Measurements from ENCODE around the gene CARNS1. TPM values are rescaled to one million over a fixed set of nuclear protein-coding genes. Genes with fewer than 3 reads are reported as not detected.

CARNS1 gene
- total and polyA plus RNA-seq, 2 donors (not counting 1 experiment from before 2014, with no cell fraction given), result 0.05 to 0.17 TPM

DNA sequence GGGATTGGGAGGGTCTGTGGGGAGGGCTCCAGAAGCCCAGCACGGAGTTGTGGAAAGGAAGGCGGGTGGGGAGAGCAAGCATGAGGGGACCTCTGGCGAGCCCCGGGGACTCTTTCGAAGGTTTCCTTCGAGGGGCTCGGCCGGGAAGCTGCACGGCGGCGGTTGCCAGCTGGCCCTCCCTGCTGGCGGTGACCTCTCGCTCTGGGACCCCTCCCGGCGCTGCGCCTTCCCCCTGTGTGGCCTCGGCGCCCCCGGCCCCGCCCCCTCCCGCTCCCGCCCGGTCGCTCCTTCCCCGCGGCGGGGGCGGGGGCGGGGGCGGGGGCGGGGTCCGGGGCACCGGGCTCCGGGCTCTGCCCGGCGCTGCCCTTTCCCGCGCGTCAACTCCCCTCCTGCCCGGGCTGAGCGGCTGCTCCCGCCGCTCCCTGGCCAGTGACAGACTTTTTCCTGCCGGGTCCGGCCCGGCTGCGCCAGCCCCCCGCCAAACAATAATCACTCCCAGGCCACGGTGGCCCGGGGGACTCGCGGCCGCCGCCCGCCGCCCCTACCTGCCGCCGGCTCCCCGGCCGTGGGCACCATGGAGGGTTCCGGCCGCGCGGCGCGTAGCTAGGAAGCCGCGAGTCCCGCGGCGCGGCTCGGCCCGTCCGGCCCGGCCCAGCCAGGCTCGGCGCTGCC lies 43.0 kb upstream of the CARNS1 start:
- Histone ChIP-seq H3K27me3 (ENCODE audit: control insufficient read depth, insufficient read depth, low read length) (no peaks in the 10 kb centered on the region), H3K27ac (ENCODE audit: insufficient read depth, low read length) (peak overlapping the region; percentile 97), H4K20me1 (ENCODE audit: control insufficient read depth, extremely low read depth, insufficient read depth, low read length) (no peaks in the 10 kb centered on the region), H3K4me2 (ENCODE audit: extremely low read depth, insufficient read depth, low read length) (peak overlapping the region; percentile 83), H3K4me3 (replicated peaks in 1 of 4; ENCODE audit: control extremely low read depth in 1 of 4, insufficient read depth in 1 of 4, low read depth in 3 of 4, low read length in 4 of 4) (peak overlapping the region; percentile 42 to 74 (median 58)), H2AFZ (ENCODE audit: low read length) (no peak overlapping the region), H3K9me3 (ENCODE audit: control insufficient read depth, insufficient read depth, low read depth, low read length) (no peaks in the 10 kb centered on the region), H3K79me2 (ENCODE audit: control insufficient read depth, insufficient read depth, low read length) (peaks cover 32% of the 10 kb centered on the region), H3K9ac (ENCODE audit: insufficient read depth, low read length) (peak overlapping the region; percentile 93), H3K4me1 (ENCODE audit: control insufficient read depth, extremely low read depth, insufficient read depth, low read length) (peaks cover 47% of the 10 kb centered on the region), H3K36me3 (ENCODE audit: control insufficient read depth, insufficient read depth, low read length) (no peaks in the 10 kb centered on the region)
- no peak for TF ChIP-seq EZH2 (IDR thresholded peaks at IDR 0.05; ENCODE audit: low read length, missing control alignments)
- TF ChIP-seq, protein P1, sequence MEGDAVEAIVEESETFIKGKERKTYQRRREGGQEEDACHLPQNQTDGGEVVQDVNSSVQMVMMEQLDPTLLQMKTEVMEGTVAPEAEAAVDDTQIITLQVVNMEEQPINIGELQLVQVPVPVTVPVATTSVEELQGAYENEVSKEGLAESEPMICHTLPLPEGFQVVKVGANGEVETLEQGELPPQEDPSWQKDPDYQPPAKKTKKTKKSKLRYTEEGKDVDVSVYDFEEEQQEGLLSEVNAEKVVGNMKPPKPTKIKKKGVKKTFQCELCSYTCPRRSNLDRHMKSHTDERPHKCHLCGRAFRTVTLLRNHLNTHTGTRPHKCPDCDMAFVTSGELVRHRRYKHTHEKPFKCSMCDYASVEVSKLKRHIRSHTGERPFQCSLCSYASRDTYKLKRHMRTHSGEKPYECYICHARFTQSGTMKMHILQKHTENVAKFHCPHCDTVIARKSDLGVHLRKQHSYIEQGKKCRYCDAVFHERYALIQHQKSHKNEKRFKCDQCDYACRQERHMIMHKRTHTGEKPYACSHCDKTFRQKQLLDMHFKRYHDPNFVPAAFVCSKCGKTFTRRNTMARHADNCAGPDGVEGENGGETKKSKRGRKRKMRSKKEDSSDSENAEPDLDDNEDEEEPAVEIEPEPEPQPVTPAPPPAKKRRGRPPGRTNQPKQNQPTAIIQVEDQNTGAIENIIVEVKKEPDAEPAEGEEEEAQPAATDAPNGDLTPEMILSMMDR (conservative IDR thresholded peaks at IDR 0.05 in 1 of 2, IDR thresholded peaks at IDR 0.05 in 1 of 2; ENCODE audit: low read depth in 1 of 2, low read length in 2 of 2), result no peak
- DNase-seq (ENCODE audit: low read depth in 2 of 2), result no peak

DNA sequence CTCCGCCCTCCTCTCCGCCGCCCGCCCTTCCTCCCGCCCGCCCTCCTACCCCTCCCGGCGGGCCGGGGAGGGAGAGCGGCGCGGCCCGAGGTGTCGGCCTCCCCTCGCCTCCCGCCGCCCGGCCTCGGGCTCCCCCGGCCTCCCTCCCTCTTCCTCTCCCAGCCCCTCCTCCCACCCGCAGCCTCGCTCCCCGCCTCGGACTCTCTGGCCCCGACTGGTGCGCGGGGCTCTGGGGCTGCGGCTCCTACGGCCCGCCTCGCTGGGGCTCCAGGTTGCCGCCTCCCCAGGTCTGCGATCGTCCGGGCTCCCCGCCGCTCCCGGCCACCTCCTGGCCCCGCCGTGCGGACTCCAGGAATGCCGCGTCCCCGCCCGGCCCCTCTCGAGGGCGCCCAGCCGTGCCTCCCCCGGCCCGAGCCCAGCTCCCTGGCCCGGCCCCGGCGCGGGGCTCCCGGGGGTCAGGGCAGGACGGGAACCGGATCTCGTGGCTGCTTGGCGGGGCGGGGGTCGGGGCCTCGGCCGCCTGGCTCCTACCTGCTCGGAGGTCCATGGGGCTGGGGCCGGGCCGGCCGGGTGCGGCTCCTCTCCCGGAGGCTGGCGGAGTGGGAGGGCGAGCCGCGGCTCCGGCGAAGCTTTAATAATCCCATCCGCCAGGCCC lies 42.4 kb upstream of the CARNS1 start, which contains the start of gene CLCF1:
CLCF1 (minus strand) TSS at position 606 of the 655 bp plus-strand sequence; CDS start at position 547, 59 bp downstream.
- Histone ChIP-seq H3K27me3 (ENCODE audit: control insufficient read depth, insufficient read depth, low read length) (no peaks in the 10 kb centered on the region), H3K9ac (ENCODE audit: insufficient read depth, low read length) (peak within 1 kb of the TSS; percentile 93), H3K9me3 (ENCODE audit: control insufficient read depth, insufficient read depth, low read depth, low read length) (no peaks in the 10 kb centered on the region), H3K4me3 (replicated peaks in 1 of 4; ENCODE audit: control extremely low read depth in 1 of 4, insufficient read depth in 1 of 4, low read depth in 3 of 4, low read length in 4 of 4) (peak within 1 kb of the TSS; percentile 35 to 74 (median 64)), H3K36me3 (ENCODE audit: control insufficient read depth, insufficient read depth, low read length) (no peaks in the 10 kb centered on the region), H3K27ac (ENCODE audit: insufficient read depth, low read length) (peak within 1 kb of the TSS; percentile 97), H3K4me2 (ENCODE audit: extremely low read depth, insufficient read depth, low read length) (peak within 1 kb of the TSS; percentile 58), H4K20me1 (ENCODE audit: control insufficient read depth, extremely low read depth, insufficient read depth, low read length) (no peaks in the 10 kb centered on the region), H2AFZ (ENCODE audit: low read length) (no peak within 1 kb of the TSS), H3K4me1 (ENCODE audit: control insufficient read depth, extremely low read depth, insufficient read depth, low read length) (peaks cover 44% of the 10 kb centered on the region), H3K79me2 (ENCODE audit: control insufficient read depth, insufficient read depth, low read length) (peaks cover 29% of the 10 kb centered on the region)
- TF ChIP-seq EZH2 (IDR thresholded peaks at IDR 0.05; ENCODE audit: low read length, missing control alignments), result no peak
- DNase-seq (ENCODE audit: low read depth in 2 of 2), result peak; percentile 56 to 75

DNA sequence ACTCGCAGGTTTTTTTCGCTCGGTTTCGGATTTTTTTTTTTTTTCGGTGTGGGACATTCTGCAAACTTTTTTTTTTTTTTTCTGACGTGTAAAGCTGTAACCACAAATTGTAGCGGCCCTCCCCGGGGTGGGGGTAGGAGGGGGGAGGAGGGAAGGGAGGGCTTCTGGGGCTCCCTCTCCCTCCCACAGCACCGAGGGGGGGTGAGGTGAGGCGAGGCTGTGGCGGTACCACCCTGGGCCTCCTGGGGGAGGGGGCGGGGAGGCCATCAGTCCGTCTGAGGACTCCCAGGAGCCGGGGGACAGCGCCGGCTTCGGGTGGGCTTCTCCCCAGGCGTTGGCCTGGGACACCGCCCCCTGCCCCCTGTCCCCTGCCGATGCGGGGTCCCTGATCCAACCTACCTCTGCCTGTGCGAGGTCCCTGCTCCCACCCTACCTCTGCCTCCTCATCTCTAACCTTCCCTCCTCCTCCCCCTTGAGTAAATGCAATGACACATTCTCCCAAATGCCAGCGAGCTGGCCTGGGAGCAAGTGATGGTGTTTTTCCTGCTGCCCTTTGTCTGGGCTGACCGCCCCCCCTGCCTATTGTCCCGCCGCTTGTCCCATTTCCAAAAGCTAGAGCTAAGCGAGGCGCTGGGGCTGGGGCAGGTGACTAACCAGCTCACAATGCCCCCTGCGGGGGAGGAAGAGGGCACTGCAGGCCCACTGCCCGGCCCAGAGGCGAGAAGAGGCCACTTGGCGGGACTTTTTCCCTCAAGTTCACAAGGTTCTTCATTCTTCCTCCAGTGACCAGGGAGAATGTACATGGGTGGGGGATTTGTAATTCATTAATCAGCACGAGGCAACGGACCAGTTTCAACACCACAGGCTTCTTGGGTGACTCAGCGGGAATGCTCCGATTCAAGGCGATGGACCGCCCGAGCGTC lies 41.6 kb upstream of the CARNS1 start:
- Histone ChIP-seq H3K4me1 (ENCODE audit: control insufficient read depth, extremely low read depth, insufficient read depth, low read length) (peaks cover 44% of the 10 kb centered on the region), H3K4me3 (replicated peaks in 1 of 4; ENCODE audit: control extremely low read depth in 1 of 4, insufficient read depth in 1 of 4, low read depth in 3 of 4, low read length in 4 of 4) (peak overlapping the region; percentile 35 to 74 (median 64)), H3K27ac (ENCODE audit: insufficient read depth, low read length) (peak overlapping the region; percentile 97), H3K27me3 (ENCODE audit: control insufficient read depth, insufficient read depth, low read length) (no peaks in the 10 kb centered on the region), H3K36me3 (ENCODE audit: control insufficient read depth, insufficient read depth, low read length) (no peaks in the 10 kb centered on the region), H2AFZ (ENCODE audit: low read length) (no peak overlapping the region), H3K4me2 (ENCODE audit: extremely low read depth, insufficient read depth, low read length) (peak overlapping the region; percentile 55), H3K9me3 (ENCODE audit: control insufficient read depth, insufficient read depth, low read depth, low read length) (no peaks in the 10 kb centered on the region), H3K9ac (ENCODE audit: insufficient read depth, low read length) (peak overlapping the region; percentile 93), H3K79me2 (ENCODE audit: control insufficient read depth, insufficient read depth, low read length) (peaks cover 29% of the 10 kb centered on the region), H4K20me1 (ENCODE audit: control insufficient read depth, extremely low read depth, insufficient read depth, low read length) (no peaks in the 10 kb centered on the region)
- peak; percentile 98 to 99 for DNase-seq (ENCODE audit: low read depth in 2 of 2)
- TF ChIP-seq EZH2 (IDR thresholded peaks at IDR 0.05; ENCODE audit: low read length, missing control alignments), result no peak
- TF ChIP-seq, protein P1 (conservative IDR thresholded peaks at IDR 0.05 in 1 of 2, IDR thresholded peaks at IDR 0.05 in 1 of 2; ENCODE audit: low read depth in 1 of 2, low read length in 2 of 2), result peak; percentile 33 to 45

Measured in fibroblast of lung (primary cell).